ENCODE measurements around the gene ADGRF3.
"Not testable (repeated sequence)": the region's sequence is repeated elsewhere in the genome, so short reads cannot be mapped to it uniquely, and the experiment has no call there.

The ADGRF3 gene

DNA sequence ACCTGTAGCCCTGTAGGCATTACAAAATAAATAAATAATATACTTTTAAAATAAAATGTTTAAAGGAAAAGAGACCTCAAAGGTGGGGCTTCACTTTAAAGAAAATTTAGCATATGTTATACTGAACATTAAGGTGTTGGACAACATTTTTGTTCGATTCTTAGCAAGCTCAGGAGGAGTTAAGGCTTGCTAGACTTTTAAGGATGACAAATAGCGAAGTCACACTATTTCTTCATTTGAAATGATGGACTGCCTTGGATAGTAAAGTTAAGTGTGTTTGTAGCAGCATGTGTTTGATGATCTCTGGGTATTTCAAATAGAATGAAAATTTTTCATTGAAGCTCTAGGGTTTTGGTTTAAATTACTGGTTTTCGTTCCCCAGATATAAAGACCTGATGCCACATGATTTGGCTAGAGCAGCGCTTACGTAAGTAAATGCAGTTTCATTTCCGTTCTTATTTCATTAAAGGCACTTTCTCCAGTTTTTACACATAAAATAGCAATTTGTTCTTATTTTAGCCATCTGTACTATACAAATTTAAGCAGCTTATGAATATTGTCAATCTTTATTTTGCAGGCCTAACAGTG lies 76.9 kb downstream of the ADGRF3 start:
- H3K4me3 ChIP-seq (replicated peaks; ENCODE audit: low read depth, low read length), result no peak overlapping the region
- TF ChIP-seq, protein P1, sequence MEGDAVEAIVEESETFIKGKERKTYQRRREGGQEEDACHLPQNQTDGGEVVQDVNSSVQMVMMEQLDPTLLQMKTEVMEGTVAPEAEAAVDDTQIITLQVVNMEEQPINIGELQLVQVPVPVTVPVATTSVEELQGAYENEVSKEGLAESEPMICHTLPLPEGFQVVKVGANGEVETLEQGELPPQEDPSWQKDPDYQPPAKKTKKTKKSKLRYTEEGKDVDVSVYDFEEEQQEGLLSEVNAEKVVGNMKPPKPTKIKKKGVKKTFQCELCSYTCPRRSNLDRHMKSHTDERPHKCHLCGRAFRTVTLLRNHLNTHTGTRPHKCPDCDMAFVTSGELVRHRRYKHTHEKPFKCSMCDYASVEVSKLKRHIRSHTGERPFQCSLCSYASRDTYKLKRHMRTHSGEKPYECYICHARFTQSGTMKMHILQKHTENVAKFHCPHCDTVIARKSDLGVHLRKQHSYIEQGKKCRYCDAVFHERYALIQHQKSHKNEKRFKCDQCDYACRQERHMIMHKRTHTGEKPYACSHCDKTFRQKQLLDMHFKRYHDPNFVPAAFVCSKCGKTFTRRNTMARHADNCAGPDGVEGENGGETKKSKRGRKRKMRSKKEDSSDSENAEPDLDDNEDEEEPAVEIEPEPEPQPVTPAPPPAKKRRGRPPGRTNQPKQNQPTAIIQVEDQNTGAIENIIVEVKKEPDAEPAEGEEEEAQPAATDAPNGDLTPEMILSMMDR (IDR thresholded peaks at IDR 0.05; ENCODE audit: low read length, missing control alignments), result no peak
- no peak for DNase-seq (ENCODE audit: low read depth)

DNA sequence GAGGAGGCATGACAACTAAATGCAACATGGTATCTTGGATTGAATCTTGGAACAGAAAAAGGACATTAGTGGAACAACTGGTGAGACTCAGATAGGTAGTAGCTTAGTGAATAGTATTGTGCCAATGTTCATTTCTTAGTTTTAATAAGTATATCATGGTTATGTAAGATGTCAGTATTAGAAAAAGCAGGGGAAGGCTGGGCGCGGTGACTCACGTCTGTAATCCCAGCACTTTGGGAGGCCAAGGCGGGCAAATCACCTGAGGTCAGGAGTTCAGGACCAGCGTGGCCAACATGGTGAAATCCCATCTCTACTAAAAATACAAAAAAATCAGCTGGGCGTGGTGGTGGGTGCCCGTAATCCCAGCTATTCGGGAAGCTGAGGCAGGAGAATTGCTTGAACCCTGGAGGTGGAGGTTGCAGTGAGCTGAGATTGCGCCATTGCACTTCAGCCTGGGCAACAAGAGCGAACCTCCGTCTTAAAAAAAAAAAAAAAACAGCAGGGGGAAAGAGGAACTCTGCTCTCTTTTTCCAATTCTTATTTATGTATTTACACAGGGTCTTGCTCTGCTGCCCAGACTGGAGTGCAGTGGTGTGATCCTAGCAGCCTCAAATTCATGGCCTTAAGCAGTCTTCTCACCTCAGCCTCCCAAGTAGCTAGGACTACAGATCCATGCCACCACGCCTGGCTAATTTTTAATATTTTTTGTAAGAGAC lies 77.8 kb downstream of the ADGRF3 start:
- DNase-seq (ENCODE audit: low read depth); H3K4me3 ChIP-seq (replicated peaks; ENCODE audit: low read depth, low read length): not testable (repeated sequence)

DNA sequence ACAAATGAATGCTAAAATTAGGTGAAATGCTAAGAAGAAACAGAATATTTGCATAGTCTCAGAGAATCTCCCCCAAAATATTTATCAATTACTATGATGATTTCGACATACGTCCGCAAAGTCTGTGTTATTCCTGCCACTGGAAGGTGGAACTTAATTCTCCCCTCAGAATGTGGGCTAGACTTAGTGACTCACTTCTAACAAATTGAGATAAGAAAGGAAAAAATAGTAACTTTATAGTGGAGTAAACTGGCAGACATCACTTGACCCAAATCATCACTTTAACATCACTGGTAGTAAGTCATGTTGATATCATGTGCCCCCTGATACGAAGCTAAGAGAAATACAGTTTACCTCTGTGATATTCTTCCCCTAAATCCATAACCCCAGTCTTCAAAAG lies 78.4 kb downstream of the ADGRF3 start:
- H3K4me3 ChIP-seq (replicated peaks; ENCODE audit: low read depth, low read length), result no peak overlapping the region
- peak; percentile 78 for DNase-seq (ENCODE audit: low read depth)
- TF ChIP-seq, protein P1 (IDR thresholded peaks at IDR 0.05; ENCODE audit: low read length, missing control alignments), result no peak

DNA sequence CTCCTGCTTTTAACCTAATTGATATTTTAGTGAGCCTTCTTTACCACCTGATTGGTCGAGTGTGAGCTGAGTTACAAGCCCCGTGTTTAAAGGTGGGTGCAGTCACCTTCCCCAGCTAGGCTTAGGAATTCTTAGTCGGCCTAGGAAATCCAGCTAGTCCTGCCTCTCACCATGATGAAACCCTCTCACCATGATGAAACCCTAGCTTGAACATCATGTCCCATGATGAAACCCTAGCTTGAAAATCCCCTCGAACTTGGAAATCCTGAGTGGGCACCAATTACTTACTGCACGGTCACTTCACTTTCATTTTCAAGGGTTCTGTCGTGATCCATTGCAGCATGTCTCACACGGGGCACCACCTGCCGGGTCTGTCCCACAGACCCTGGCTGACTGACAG lies 87.8 kb downstream of the ADGRF3 start:
- DNase-seq (ENCODE audit: low read depth); H3K4me3 ChIP-seq (replicated peaks; ENCODE audit: low read depth, low read length): not testable (repeated sequence)

All from fibroblast of pulmonary artery (primary cell).